ENCODE measurements around the gene SNRNP25.

DNA sequence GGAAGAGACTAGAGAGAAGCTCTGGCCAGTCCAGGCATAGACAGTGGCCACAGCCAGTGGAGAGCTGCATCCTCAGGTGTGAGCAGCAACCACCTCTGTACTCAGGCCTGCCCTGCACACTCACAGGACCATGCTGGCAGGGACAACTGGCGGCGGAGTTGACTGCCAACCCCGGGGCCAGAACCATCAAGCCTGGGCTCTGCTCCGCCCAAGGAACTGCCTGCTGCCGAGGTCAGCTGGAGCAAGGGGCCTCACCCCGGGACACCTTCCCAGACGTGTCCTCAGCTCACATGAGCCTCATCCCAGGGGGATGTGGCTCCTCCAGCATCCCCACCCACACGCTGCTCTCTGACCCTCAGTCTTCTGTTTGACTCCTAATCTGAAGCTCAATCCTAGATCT is 15.6 kb downstream of the SNRNP25 start:
- no peak for TF ChIP-seq POLR2A (IDR thresholded peaks at IDR 0.05)
- TF ChIP-seq, protein P1, sequence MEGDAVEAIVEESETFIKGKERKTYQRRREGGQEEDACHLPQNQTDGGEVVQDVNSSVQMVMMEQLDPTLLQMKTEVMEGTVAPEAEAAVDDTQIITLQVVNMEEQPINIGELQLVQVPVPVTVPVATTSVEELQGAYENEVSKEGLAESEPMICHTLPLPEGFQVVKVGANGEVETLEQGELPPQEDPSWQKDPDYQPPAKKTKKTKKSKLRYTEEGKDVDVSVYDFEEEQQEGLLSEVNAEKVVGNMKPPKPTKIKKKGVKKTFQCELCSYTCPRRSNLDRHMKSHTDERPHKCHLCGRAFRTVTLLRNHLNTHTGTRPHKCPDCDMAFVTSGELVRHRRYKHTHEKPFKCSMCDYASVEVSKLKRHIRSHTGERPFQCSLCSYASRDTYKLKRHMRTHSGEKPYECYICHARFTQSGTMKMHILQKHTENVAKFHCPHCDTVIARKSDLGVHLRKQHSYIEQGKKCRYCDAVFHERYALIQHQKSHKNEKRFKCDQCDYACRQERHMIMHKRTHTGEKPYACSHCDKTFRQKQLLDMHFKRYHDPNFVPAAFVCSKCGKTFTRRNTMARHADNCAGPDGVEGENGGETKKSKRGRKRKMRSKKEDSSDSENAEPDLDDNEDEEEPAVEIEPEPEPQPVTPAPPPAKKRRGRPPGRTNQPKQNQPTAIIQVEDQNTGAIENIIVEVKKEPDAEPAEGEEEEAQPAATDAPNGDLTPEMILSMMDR (IDR thresholded peaks at IDR 0.05): no peak
- no peak for TF ChIP-seq POLR2AphosphoS5 (IDR thresholded peaks at IDR 0.05)
- no peak for TF ChIP-seq EP300 (IDR thresholded peaks at IDR 0.05)

Measured in upper lobe of left lung (tissue), 4 donors.